GM21423 (cell line): ENCODE results near the gene ITPRIPL2.
A peak's percentile ranks its signal among the peaks of the same experiment; 100 is the strongest.

Experiments
- ATAC-seq: cut with Tn5 transposase; IDR thresholded peaks from one replicate; pipeline ENCODE4 v1.9.1; 2021; ENCODE audit warnings: mild to moderate bottlenecking, moderate library complexity; ENCODE audit not compliant: unreplicated experiment

Gene ITPRIPL2

GRCh38 chr16:19118938-19119431, 5.2 kb downstream of the ITPRIPL2 start:
- no peak for ATAC-seq

GRCh38 chr16:19119564-19119963, 5.8 kb downstream of the ITPRIPL2 start:
- ATAC-seq: no peak

GRCh38 chr16:19123535-19124178, 9.9 kb downstream of the ITPRIPL2 start:
- no peak for ATAC-seq

GRCh38 chr16:19126300-19126699, 12.5 kb downstream of the ITPRIPL2 start:
- no peak for ATAC-seq

GRCh38 chr16:19127205-19127604, 13.4 kb downstream of the ITPRIPL2 start:
- ATAC-seq: no peak

GRCh38 chr16:19127674-19128131, 13.9 kb downstream of the ITPRIPL2 start:
- ATAC-seq: peak; percentile 54

GRCh38 chr16:19128454-19129200, 14.9 kb downstream of the ITPRIPL2 start:
- no peak for ATAC-seq

GRCh38 chr16:19130385-19130784, 16.6 kb downstream of the ITPRIPL2 start:
- no peak for ATAC-seq

- ATAC-seq: no peak
Measured at GRCh38 chr16:19130852-19131824, 17.4 kb downstream of the ITPRIPL2 start.

- no peak for ATAC-seq
Measured at GRCh38 chr16:19131825-19132218, 18.1 kb downstream of the ITPRIPL2 start.

GRCh38 chr16:19132255-19132654, 18.5 kb downstream of the ITPRIPL2 start:
- no peak for ATAC-seq

- ATAC-seq: no peak
Measured at GRCh38 chr16:19132898-19133297, 19.1 kb downstream of the ITPRIPL2 start.

GRCh38 chr16:19133600-19133999, 19.8 kb downstream of the ITPRIPL2 start:
- ATAC-seq: no peak

GRCh38 chr16:19135201-19135842, 21.6 kb downstream of the ITPRIPL2 start:
- ATAC-seq: no peak

- ATAC-seq: no peak
Measured at GRCh38 chr16:19135896-19136438, 22.2 kb downstream of the ITPRIPL2 start.

- ATAC-seq: no peak
Measured at GRCh38 chr16:19136549-19137196, 22.9 kb downstream of the ITPRIPL2 start.

- ATAC-seq: no peak
Measured at GRCh38 chr16:19137201-19138128, 23.7 kb downstream of the ITPRIPL2 start.

GRCh38 chr16:19138601-19139000, 24.8 kb downstream of the ITPRIPL2 start:
- no peak for ATAC-seq
